ENCODE data around the gene THAP5.

THAP5 gene

GRCh38 chr7:108535744-108536143, 33.8 kb downstream of the THAP5 start:
- Histone ChIP-seq H3K4me1 (ENCODE audit: insufficient read depth, low read length, severe bottlenecking) (peaks cover 15% of the 10 kb centered on the region), H3K4me2 (ENCODE audit: low read length) (no peak overlapping the region), H3K9me2 (ENCODE audit: low read depth, low read length) (no peaks in the 10 kb centered on the region), H4K20me1 (ENCODE audit: insufficient read depth, low read length) (no peaks in the 10 kb centered on the region), H3K79me2 (ENCODE audit: insufficient read depth, low read length) (no peaks in the 10 kb centered on the region), H3K36me3 (ENCODE audit: insufficient read depth, low read length) (no peaks in the 10 kb centered on the region), H3K4me3 (ENCODE audit: low read depth, low read length, poor library complexity, severe bottlenecking) (no peak overlapping the region), H3K27ac (ENCODE audit: low read depth, low read length, poor library complexity, severe bottlenecking) (no peak overlapping the region), H3K9ac (ENCODE audit: low read length) (no peak overlapping the region), H3F3A (ENCODE audit: insufficient read depth, low read length) (no peaks in the 10 kb centered on the region), H2AFZ (ENCODE audit: low read length) (no peak overlapping the region), H3K9me3 (ENCODE audit: low read length) (no peaks in the 10 kb centered on the region), H3K27me3 (ENCODE audit: insufficient read depth, low read length) (no peaks in the 10 kb centered on the region)
- no peak for TF ChIP-seq EZH2 (IDR thresholded peaks at IDR 0.05; ENCODE audit: borderline replicate concordance, low read length)
- TF ChIP-seq, protein P1, sequence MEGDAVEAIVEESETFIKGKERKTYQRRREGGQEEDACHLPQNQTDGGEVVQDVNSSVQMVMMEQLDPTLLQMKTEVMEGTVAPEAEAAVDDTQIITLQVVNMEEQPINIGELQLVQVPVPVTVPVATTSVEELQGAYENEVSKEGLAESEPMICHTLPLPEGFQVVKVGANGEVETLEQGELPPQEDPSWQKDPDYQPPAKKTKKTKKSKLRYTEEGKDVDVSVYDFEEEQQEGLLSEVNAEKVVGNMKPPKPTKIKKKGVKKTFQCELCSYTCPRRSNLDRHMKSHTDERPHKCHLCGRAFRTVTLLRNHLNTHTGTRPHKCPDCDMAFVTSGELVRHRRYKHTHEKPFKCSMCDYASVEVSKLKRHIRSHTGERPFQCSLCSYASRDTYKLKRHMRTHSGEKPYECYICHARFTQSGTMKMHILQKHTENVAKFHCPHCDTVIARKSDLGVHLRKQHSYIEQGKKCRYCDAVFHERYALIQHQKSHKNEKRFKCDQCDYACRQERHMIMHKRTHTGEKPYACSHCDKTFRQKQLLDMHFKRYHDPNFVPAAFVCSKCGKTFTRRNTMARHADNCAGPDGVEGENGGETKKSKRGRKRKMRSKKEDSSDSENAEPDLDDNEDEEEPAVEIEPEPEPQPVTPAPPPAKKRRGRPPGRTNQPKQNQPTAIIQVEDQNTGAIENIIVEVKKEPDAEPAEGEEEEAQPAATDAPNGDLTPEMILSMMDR (IDR thresholded peaks at IDR 0.05; ENCODE audit: low read length), result no peak

- Histone ChIP-seq H3K79me2 (ENCODE audit: insufficient read depth, low read length) (no peaks in the 10 kb centered on the region), H3K9ac (ENCODE audit: low read length) (no peak overlapping the region), H3K4me2 (ENCODE audit: low read length) (no peak overlapping the region), H3K4me3 (ENCODE audit: low read depth, low read length, poor library complexity, severe bottlenecking) (no peak overlapping the region), H3K4me1 (ENCODE audit: insufficient read depth, low read length, severe bottlenecking) (peaks cover 15% of the 10 kb centered on the region), H3K27me3 (ENCODE audit: insufficient read depth, low read length) (no peaks in the 10 kb centered on the region), H3K9me3 (ENCODE audit: low read length) (no peaks in the 10 kb centered on the region), H4K20me1 (ENCODE audit: insufficient read depth, low read length) (no peaks in the 10 kb centered on the region), H2AFZ (ENCODE audit: low read length) (no peak overlapping the region), H3K36me3 (ENCODE audit: insufficient read depth, low read length) (no peaks in the 10 kb centered on the region), H3K9me2 (ENCODE audit: low read depth, low read length) (no peaks in the 10 kb centered on the region), H3F3A (ENCODE audit: insufficient read depth, low read length) (no peaks in the 10 kb centered on the region), H3K27ac (ENCODE audit: low read depth, low read length, poor library complexity, severe bottlenecking) (no peak overlapping the region)
- TF ChIP-seq EZH2 (IDR thresholded peaks at IDR 0.05; ENCODE audit: borderline replicate concordance, low read length), result no peak
- TF ChIP-seq, protein P1 (IDR thresholded peaks at IDR 0.05; ENCODE audit: low read length), result no peak
Measured at GRCh38 chr7:108535257-108535656, 34.2 kb downstream of the THAP5 start.

DNA sequence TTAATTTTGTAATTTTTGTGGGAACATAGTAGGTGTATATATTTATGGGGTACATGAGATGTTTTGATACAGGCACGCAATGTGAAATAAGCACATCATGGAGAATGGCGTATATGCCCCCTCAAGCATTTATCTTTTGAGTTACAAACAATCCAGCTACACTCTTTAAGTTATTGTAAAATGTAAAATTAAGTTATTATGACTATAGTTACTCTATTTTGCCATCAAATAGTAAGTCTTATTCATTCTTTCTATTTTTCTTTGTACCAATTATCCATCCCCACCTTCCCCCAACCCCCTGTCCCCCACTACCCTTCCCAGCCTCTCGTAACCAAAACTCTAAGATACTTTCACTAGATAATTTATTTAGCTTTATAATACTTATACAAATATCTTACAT, 35.8 kb downstream of the THAP5 start:
- no peak for TF ChIP-seq EZH2 (IDR thresholded peaks at IDR 0.05; ENCODE audit: borderline replicate concordance, low read length)
- TF ChIP-seq, protein P1 (IDR thresholded peaks at IDR 0.05; ENCODE audit: low read length), result no peak
- no peaks in the 10 kb centered on the region for H3K36me3 ChIP-seq (ENCODE audit: insufficient read depth, low read length)
- no peaks in the 10 kb centered on the region for H3K9me2 ChIP-seq (ENCODE audit: low read depth, low read length)
- H3K79me2 ChIP-seq (ENCODE audit: insufficient read depth, low read length), result no peaks in the 10 kb centered on the region
- peaks cover 15% of the 10 kb centered on the region for H3K4me1 ChIP-seq (ENCODE audit: insufficient read depth, low read length, severe bottlenecking)
- H4K20me1 ChIP-seq (ENCODE audit: insufficient read depth, low read length), result no peaks in the 10 kb centered on the region
- no peak overlapping the region for H3K4me2 ChIP-seq (ENCODE audit: low read length)
- H2AFZ ChIP-seq (ENCODE audit: low read length), result no peak overlapping the region
- H3K27ac ChIP-seq (ENCODE audit: low read depth, low read length, poor library complexity, severe bottlenecking), result no peak overlapping the region
- no peaks in the 10 kb centered on the region for H3K9me3 ChIP-seq (ENCODE audit: low read length)
- H3K27me3 ChIP-seq (ENCODE audit: insufficient read depth, low read length), result no peaks in the 10 kb centered on the region
- H3K9ac ChIP-seq (ENCODE audit: low read length), result no peak overlapping the region
- no peaks in the 10 kb centered on the region for H3F3A ChIP-seq (ENCODE audit: insufficient read depth, low read length)
- H3K4me3 ChIP-seq (ENCODE audit: low read depth, low read length, poor library complexity, severe bottlenecking), result no peak overlapping the region
